Measurements from ENCODE around the gene NR1D1.
A peak's percentile ranks its signal among the peaks of the same experiment; 100 is the strongest.

The NR1D1 gene

DNA sequence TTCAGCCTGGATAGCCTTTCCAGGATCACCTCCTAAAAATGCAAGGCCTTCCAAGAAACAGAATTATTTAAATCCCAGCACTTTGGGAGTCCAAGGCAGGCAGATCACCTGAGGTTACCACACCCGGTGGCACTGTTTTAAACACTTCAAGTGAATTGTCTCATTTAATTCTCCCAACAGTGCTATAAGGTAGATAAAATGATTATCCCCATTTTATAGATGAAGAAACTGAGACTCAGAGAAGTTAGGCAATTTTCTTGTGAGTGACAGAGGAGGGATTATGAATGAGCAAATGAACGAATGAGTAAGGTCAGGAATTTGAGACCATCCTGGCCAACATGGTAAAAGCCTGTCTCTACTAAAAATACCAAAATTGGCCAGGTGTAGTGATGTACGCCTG, 20.8 kb downstream of the NR1D1 start:
- H3K9me3 ChIP-seq, result no peaks in the 10 kb centered on the region
- no peaks in the 10 kb centered on the region for H3K27me3 ChIP-seq
- H3K4me1 ChIP-seq, result peaks cover 20% of the 10 kb centered on the region
- H3K36me3 ChIP-seq, result peaks cover 16% of the 10 kb centered on the region
- DNase-seq, result no peak
- TF ChIP-seq CTCF (IDR thresholded peaks at IDR 0.05; ENCODE audit: low read depth, low read length), result no peak
- no peak overlapping the region for H3K4me3 ChIP-seq (ENCODE audit: low read depth, low read length)

DNA sequence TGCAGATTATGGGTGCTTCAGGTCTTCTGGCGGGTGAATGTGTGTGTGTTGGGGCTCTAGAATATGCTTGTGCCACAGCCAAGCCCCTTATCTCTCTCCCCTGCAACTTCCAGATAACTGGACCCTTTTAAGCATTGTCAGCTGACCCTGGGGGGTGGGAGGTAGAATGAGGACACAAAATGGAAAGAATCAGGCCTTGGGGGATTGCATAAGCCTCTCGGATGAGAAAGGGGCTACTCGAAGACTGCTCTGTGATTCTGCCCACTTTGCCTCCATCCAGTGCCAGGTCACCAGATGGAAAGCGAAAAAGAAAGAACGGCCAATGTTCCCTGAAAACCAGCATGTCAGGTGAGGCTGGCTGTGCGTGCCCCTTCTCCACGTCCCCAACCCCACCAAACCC, 23.8 kb downstream of the NR1D1 start:
- Histone ChIP-seq H3K27me3 (no peaks in the 10 kb centered on the region), H3K4me1 (peaks cover 43% of the 10 kb centered on the region), H3K4me3 (ENCODE audit: low read depth, low read length) (no peak overlapping the region), H3K9me3 (no peaks in the 10 kb centered on the region), H3K36me3 (peaks cover 7% of the 10 kb centered on the region)
- no peak for DNase-seq
- TF ChIP-seq CTCF (IDR thresholded peaks at IDR 0.05; ENCODE audit: low read depth, low read length), result no peak

DNA sequence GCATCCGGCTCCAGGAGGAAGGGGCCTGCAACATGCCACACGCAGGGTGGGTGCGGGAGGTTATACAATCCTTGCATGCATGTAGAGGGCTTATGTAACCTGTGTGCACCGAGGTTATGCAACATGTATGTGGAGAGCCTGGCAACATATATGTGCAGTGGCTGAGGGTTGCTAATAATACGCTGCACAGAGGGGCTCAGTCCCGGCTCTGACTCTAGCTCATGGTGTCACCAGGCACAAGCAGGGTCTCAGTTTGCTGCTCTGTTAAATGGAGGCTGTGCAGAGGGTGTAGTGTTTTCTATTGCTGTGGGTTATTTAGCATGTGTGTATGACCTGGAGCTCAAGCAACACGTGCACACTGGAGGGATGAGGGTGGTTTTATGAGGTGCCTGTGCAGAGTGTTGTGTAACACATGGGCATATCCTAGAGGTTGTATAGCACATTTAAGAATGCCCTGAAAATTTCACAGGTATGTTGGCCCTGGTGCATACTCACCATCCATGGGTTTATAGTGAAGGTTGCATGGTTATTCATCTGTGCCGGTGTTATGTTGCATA, 24.4 kb downstream of the NR1D1 start:
- no peaks in the 10 kb centered on the region for H3K27me3 ChIP-seq
- H3K4me3 ChIP-seq (ENCODE audit: low read depth, low read length), result peak overlapping the region; percentile 14; the same call in 1 of the 2 replicates
- peaks cover 7% of the 10 kb centered on the region for H3K36me3 ChIP-seq
- no peak for TF ChIP-seq CTCF (IDR thresholded peaks at IDR 0.05; ENCODE audit: low read depth, low read length)
- peaks cover 49% of the 10 kb centered on the region for H3K4me1 ChIP-seq
- DNase-seq, result no peak
- no peaks in the 10 kb centered on the region for H3K9me3 ChIP-seq

GRCh38 chr17:40075201-40075941, 25.0 kb downstream of the NR1D1 start:
- H3K4me1 ChIP-seq, result peaks cover 55% of the 10 kb centered on the region
- DNase-seq, result peak; percentile 92
- H3K27me3 ChIP-seq, result no peaks in the 10 kb centered on the region
- H3K9me3 ChIP-seq, result no peaks in the 10 kb centered on the region
- H3K36me3 ChIP-seq, result peaks cover 7% of the 10 kb centered on the region
- TF ChIP-seq CTCF (IDR thresholded peaks at IDR 0.05; ENCODE audit: low read depth, low read length), result peak; percentile 91
- H3K4me3 ChIP-seq (ENCODE audit: low read depth, low read length), result peak overlapping the region; percentile 14; the same call in 1 of the 2 replicates

DNA sequence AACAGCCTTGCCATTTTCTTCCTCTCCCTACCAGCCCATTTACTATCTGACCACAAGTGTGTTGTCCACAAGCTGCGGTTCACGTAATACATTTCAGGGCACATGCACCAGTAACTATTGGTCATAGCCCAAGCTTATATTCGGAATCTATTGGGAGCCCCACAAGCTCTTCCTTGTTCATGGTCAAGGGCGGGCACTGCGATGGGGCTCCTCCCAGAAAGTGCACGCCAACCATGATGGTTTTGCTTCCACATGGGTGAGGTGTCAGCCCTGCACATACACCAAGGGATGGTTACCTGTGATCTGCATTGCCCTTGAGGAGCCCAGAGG, 25.6 kb downstream of the NR1D1 start:
- H3K4me3 ChIP-seq (ENCODE audit: low read depth, low read length), result no peak overlapping the region
- H3K36me3 ChIP-seq, result peaks cover 7% of the 10 kb centered on the region
- no peak for DNase-seq
- H3K9me3 ChIP-seq, result no peaks in the 10 kb centered on the region
- TF ChIP-seq CTCF (IDR thresholded peaks at IDR 0.05; ENCODE audit: low read depth, low read length), result no peak
- peaks cover 61% of the 10 kb centered on the region for H3K4me1 ChIP-seq
- H3K27me3 ChIP-seq, result no peaks in the 10 kb centered on the region

DNA sequence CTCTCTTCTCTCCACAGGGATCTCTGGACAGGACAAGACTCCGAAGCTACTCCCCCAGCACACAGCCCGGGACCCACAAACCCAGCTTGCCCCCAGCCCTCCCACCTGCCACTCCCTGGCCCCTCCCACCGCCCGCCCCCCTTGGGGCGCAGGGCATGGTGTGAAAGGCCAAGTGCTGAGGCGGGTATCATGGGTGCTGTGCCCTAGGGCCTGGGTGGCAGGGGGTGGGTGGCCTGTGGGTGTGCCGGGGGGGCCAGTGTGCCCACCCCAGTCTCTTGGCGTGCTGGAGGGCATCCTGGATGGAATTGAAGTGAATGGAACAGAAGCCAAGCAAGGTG, 26.2 kb downstream of the NR1D1 start:
- H3K27me3 ChIP-seq, result no peaks in the 10 kb centered on the region
- H3K9me3 ChIP-seq, result no peaks in the 10 kb centered on the region
- peaks cover 7% of the 10 kb centered on the region; the same call in 1 of the 2 replicates for H3K36me3 ChIP-seq
- no peak for DNase-seq
- H3K4me1 ChIP-seq, result peaks cover 68% of the 10 kb centered on the region
- H3K4me3 ChIP-seq (ENCODE audit: low read depth, low read length), result no peak overlapping the region
- TF ChIP-seq CTCF (IDR thresholded peaks at IDR 0.05; ENCODE audit: low read depth, low read length), result no peak
